ENCODE data around the gene RBM23.
"Not testable (repeated sequence)": the region's sequence is repeated elsewhere in the genome, so short reads cannot be mapped to it uniquely, and the experiment has no call there.

Gene RBM23

DNA sequence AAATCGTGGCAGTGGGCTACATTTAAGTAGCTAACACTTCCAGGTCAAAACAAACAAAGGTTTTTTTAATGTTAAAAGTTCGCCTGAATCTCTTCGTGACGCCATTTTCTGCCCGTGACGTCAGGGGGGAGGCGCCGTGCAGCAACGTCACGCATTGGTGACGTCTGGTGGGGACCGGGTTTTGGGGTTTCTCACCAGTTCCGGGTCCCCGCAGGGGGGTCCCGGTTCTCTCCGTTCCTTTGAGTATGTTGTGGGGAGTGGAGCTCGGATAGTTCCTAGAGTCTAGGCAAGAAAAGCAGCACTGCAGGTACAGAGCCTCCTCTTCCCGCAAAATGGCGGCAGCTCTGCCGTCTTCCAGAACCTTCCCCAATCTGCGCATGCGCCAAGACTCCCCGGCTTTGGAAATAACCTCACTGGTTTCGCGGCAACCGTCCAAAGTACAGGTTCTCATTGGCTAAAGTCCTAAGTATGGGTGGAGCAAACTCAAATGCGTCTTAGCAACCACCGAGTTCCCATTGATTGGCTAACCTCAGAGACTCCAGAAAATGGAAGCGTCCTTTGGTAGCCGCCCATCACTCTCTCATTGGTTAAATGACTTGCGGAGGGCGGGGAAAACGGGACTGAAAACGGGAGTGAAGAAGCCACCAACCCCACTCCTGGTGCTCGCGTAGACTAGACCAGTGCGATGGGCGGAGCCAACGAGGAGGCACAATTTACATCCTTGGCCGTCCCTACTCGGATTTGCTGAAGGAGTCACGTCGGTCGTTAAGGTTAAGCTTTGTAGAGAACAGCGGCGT is at the start of gene RBM23:
RBM23 (minus strand) TSS at position 346 of the 797 bp plus-strand sequence.
- DNase-seq: peak; percentile 100

DNA sequence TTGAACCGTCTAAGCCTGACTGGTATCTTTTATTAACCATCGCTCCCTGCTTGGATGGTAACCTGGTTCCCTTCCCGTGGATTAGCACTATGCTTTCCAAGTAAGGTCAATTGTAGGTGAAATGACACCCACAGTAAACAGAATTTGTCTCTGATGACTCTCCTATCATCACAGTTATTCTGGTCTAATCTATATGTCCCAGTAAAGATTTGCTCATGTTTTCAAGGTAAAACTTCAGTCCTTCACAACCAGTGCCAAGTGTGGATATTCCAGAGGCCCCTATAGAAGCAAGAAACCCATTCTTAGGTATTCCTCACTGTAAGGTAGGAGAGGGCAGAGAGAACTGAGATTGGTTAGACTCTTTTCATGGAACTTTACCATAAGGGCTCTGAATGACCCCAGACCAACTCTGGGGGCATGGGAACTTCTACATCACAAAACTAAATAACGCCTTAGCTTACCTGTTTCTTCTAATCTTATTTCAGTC is 47.9 kb upstream of the RBM23 start:
- no peak for DNase-seq

DNA sequence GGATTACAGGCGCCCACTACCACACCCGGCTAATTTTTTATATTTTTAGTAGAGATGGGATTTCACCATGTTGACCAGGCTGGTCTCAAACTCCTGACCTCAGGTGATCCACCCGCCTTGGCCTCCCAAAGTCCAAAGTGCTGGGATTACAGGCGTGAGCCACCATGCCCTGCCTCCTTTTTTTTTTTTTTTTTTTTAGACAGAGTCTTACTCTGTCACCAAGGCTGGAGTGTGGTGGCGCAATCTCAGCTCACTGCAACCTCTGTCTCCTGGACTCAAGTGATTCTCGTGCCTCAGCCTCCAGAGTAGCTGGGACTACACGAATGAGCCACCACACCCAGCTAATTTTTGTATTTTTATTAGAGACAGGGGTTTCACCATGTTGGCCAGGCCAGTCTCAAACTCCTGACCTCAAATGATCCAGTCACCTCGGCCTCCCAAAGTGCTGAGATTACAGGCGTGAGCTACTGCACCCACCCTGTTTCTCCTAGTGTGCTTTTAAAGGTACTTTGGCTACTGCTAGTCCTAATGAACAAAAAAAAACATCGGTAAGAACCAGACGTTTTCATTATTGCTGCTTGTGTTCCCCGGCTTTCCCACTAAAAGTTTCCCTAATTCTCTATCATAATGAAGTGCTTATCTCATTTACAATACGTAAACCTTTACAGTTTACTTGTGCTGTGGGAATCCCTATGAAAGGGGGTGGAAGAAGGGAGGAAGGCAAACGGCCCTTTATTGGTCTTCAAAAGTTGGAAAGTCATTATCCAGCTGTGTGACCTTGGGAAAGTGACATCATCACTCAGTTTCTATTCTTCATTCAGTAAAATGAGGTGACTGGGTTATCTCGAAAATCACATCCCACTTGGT is 47.2 kb upstream of the RBM23 start:
- DNase-seq: not testable (repeated sequence)

DNA sequence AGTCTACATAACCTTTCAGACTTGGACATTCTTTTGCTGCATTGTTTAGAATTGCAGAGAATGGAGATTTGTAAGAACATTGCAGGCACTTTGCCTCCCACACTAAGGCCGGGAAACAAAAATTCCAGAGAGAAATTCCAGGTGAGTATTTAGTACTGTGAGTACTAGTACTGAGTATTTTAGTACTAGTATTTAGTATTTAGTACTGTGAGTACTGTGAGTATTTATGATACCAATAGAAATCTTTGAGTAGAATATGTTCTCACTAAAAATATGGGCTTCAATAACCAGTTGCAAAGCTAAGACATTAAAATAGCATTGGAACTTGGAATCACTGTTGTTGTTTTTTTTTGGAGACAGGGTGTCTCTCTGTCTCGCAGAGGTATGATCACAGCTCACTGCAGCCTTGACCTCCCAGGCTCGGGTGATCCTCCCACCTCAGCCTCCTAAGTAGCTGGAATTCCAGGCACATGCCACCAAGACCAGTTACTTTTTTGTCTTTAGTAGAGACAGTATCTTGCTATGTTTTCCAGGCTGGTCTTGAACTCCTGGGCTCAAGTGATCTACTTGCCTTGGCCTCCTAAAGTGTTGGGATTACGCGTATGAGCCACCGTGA is 43.2 kb upstream of the RBM23 start:
- no peak for DNase-seq

DNA sequence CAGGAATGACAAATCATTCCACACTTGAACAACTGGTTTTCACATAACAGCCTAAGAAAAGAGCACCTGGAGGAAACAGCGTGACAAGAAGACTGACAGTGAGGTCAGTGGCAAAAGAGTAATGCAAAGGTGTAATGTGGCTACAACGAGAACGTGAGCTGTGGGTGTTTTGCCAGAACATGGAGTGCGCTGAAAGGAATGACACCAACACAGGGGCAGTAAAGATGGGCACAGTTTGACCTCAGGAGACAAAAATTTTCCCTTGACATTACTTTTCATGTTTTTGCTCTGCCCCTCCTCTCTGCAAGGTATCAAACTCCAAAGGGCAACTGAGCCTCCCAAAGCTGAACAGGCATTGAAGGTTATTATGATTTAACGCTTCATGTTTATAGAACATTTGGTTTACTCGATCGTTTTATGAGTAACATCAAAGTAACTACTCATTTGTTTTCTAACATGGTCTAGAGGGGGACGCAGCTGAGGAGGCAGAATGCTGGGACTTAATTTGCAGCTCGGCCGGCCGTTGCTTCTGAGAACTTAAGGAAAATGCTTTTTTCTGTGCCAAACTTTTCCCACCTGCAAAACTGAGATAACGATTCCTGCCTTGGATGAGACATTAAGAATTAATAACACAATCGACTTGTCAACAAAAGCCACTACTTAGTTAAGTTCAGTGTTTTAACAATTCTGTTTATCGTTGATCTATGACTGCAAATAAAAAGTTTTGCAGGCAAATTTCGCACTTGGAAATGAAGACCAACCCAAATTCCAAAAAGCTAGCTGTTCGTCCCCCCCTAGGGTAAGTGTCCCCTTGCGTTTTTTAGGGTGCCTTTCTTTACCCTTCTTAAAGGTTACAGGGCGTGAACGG is 37.0 kb upstream of the RBM23 start:
- DNase-seq: no peak

DNA sequence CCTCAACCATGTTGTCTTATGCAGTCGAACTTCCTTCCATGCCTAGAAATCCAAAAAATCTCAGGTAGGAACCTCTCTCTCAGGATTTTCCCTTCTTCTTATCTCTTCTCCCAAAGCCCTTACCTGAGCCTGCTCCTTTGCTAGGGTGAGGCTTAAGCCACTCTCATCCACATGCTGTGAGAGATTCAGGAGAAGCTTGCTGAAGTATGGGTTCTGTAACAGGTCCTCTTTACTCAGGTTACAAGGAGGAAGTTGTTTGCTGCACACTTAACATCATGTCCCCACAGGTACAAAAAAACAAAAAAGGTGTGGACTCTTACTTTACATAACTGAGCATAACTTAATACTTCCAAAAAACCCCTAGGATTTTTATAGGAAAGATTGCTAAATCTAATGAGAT is 33.5 kb upstream of the RBM23 start:
- DNase-seq: no peak

DNA sequence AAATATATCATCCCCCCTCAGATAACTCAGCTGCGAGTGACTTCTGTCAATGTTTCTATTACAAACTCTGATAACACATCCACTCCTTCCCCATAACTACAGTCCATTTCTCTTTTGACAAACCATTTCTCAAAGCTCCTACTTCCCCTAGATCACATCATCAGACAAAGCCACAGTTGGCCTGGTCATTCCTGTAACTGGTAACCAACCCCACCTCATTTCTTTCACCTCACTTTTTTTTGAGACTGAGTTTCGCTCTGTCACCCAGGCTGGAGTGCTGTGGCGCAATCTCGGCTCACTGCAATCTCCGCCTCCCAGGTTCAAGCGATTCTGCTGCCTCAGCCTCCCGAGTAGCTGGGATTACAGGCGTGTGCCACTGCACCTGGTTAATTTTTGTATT is 32.8 kb upstream of the RBM23 start:
- DNase-seq: not testable (repeated sequence)

DNA sequence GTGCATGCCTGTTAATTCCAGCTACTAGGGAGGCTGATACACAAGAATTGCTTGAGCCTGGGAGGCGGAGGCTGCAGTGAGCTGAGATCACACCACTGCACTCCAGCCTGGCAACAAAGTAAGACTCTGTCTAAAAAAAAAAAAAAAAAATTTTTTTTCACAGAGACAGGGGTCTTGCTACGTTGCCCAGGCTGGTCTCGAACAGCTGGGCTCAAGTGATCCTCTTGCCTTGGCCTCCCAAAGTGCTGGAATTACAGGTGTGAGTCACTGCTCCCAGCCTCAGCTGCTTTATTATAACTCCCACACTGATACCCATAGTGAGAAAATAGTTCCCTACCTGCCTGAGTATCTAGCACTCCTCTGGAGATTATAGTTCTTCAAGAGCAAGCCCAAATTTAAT is 26.7 kb upstream of the RBM23 start:
- DNase-seq: no peak

DNA sequence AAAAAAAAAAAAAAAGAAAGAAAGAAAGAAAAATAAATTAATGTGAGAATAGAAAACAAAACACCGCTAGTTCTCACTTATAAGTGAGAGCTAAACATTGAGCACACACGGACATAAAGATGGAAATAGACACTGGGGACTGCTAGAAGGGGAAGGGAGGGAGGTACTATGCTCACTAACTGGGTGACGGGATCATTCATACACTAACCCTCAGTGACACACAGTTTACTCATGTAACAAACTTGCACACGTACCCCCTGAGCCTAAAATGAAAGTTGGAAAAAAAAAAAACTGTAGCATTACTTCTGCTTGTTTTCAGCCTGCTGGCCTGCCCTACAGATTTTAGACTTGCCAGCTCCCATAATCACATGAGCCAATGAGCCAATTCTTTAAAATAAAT is 20.7 kb upstream of the RBM23 start:
- no peak for DNase-seq

DNA sequence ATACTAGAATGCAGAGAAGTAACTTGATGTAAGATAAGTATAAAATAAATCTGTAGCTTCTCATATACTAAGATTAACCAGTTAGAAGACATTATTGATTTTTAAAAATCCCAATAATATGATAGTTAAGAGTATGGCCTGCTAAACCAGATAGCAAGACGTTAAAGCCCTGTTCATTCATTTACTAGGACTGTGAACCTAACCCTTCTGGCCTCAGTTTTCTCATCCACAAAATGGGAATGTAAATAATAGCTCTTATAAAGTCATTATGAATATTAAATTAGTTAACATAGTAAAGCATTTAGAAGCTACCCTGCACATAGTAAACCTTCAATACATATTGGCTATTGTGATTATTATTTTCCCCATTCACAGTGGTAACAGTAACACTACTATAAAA is 16.2 kb upstream of the RBM23 start:
- DNase-seq: no peak

DNA sequence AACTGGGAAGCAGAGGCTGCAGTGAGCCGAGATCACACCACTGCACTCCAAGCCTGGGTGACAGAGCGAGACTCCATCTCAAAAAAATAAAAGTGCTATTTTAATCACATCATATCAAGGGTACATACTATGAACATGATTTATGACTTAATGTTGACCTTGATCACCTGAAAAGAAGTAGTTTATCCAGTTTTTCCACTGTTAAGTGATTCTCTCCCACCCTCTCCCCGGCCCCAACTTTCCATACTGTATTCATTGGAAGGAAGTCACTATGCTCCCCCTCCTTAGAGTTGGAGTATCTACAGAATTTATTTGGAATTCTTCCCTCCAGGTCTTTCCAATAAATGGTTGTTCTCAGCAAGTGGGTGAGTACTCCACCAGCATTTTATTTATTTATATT is 13.2 kb upstream of the RBM23 start:
- DNase-seq: no peak

DNA sequence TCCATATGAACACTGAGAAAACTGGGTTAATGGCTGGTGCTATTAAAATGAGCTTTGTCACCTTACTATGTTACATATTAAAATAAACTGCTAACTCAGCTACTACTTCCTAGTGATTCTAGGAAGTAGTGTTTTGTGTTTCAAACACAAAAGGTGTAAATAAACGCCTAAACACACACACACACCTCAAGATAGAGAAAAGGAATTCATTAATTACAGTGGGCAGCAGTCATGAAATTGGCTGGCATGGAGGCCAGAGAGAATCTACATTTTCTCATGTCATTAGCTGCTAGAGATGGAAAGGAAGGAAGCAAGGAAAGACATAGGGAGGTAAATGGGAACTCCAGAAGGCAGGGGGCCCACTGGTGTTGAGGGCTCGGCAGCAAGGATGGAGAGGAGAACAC is 11.0 kb upstream of the RBM23 start:
- no peak for DNase-seq

DNA sequence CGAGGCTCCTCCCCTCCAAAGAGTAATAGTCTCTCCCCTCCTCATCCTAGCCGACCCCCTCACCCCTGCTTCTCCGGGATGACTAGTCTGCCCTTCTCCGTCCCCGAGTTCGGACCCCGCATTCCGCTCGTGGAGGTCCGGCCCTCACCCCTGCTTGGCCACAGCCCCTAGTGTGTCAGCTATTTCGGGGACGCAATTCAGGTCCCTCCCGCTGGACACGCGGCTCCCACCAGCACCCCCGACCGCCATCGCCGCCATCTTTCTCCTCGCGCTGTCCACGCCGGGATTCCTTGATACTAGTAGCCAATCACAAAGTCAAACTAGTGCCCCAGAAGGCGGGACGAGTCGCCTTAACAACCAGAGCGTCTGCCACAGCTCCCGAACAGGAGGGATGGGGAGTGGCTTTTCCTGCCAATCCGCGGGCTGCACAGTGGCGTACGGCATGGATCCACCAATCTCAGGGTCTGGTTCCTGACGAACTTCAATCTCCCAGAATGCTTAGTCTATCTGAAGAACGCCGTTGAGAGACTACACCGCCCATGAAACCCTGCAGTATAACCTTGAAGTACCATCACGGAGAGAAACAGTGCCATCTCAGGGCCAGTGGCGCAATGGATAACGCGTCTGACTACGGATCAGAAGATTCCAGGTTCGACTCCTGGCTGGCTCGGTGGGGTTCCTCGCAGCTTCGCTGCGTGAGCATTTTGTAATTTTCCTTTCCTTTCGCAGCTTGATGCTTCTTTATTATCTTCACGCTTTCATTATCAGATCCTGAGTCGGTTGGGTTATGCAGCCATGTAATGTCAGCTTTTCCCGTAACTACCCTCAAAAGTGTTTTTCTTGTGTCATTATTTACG is 10.4 kb upstream of the RBM23 start, which contains the start of gene PRMT5:
PRMT5 (minus strand) TSS at position 273 of the 857 bp plus-strand sequence; CDS start at position 258, 15 bp downstream.
- DNase-seq: peak; percentile 98

DNA sequence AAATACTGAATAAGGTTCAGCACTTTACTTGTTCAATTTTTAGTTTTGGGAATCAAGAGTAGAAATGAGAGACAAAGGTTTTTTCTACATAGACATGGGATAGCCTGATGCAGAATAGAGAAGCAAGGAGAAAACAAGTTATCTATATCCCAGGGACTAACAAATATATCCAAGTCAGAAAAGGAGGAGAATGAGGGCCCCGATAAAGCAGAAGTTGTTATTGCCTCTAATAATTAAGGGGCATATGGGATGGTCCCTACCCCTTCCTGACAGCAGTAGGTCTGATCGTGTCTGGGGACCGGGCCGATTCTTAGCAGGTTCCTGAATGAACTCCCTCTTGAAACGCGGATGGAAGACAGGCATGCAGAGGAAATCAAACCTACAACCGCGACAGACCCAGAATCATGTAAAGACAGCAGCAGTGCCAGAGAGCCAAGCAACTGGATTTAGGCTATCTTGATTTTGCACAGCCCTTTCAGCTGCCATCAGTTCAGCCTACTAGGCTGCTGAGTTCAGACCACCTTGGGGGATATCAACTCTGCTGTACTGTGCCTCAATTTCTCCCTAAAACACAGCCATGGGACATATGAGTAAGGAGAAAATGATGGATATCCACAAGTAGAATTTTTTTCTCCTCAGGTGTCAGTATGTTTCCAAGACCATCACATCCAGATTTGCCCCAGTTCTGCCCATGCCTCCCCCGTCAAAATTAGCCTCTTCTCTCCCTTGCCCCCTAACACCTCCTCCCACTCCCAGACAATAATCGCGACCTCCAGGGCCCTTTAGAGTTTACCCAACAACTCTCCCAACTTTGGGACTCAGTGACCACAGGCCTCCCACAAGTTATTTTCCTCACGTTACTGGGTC is 9.5 kb upstream of the RBM23 start:
- DNase-seq: no peak

DNA sequence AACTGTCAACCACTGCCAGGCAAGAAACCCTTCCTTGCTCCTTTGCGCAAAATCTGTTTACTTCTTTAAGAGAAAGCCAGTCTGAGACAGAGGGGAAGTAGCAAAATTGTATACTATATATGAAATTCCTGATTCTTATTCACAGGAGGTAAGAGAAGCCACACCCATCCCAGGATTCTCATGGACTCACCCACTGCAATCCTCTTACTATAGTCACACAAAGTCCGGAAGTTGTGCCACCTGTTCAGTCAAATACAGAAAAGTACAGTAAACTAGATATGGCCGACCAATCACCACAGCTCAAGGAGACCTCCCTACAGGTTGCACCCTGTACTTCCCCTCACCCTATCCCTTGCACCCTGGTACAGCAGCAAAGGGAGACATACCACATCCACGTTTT is 7.4 kb upstream of the RBM23 start:
- DNase-seq: no peak

DNA sequence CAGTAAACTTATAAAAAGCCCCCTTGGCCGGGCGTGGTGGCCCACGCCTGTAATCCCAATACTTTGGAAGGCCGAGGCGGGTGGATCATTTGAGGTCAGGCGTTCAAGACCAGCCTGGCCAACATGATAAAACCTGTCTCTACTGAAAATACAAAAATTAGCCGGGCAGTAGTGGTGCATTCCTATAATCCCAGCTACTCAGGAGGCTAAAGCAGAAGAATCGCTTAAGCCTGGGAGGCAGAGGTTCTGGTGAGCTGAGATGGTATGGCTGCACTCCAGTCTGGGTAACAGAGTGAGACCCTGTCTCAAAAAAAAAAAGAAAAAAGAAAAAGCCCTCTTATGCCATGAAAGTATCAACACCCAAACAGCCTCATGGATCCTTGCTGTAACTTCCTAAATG is 6.6 kb upstream of the RBM23 start:
- no peak for DNase-seq

DNA sequence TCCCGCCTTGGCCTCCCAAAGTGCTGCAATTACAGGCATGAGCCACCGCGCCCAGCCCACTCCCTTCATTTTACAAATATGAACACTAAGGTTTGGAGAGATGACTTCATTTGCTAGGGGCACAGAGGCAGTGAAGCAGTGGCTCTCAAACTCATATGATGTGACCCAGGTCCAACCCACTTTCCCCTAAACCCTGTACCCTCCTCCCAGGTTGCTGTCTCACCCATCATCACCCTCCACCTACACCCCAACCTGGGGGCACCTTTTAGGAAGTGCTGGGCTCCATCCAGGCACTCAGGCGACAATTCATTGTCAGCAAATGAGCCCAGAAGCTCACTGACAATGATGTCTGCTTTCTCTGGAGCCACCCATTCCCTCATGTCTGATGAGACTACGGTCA is 4.8 kb upstream of the RBM23 start:
- DNase-seq: no peak

DNA sequence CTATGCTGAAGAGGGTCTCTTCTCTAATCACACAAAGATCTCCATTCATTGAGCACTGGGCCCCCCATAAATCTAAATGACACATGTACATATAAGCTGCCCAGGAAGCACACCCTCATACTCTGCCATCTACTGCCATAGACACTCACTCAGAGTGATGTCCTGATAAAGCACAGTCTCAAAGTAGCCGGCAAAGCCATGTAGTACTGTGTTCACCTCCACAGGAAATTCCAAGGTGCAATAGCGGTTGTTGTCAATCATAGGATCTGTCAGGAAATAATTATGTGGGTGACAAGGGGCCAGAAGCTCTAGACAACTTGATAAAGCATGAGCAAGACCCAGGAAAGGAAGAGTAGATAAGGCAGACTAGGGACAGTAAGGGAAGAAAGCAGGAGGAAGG is 3.3 kb upstream of the RBM23 start:
- DNase-seq: no peak

DNA sequence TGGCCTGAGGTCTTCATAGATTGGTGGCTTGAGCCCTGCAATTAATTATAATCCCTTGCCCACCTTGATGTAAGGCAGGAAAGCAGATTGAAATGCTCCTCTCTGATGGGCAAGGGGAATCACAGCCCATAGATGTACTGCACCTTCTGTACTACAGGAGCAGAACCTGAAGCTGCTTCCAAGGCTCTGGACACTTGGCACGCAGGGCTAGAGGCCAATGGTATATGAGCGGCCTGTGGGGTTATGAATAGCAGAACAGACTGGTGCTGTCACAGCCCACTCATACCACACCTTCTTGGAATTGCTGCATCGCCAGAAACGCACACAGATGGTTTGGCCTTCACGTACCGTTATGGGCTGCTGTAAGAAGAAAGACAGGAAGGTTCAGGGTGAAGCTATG is 1.7 kb upstream of the RBM23 start:
- no peak for DNase-seq

DNA sequence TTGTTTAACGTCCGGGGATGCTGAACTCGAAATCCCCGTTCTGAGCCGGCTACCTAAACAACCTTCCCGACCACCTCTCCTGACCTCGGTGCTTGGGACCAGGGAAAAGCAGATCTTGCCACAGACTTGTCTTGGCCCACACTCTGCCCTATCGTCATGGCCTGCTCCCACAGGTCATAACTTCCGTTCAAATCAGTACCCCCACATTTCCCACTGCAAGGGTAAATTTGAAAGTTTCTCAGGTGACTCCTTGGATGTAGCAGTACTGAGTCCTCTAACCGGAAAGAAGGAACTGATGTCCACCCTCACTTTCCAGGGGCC is 612 bp upstream of the RBM23 start:
- DNase-seq: no peak
